Measurements from ENCODE around the gene MRPL27.

Gene MRPL27

DNA sequence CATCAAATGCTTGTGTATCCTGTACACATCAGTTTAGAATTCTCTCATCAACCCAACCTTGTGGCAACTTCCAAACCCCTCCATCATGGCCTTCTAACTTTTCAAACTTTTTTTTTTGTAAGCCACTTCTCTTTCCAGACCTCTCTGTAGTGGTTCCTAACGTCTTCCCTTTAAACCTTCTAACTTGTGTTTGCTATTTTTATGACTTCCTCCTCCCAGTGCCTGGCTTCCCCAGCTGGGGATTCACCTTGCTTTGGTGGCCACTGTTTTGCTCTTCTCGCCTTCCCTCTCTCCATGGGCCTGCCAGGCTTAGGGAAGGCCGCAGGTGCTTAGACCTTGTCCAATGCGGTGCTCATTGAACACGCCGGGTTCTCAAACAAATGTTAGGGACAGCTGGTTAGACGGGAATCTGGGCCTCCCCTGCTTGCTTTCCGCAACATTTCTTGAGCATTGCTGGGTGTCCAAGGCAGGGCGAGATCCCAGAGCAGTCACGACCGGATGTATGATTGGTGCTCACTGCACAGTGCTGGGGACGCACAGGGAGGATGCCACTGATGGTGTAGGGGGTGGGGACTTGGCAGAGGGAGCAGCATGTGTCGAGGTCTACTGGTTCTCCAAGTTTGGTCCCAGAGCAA lies 28.1 kb downstream of the MRPL27 start:
- no peak for DNase-seq

GRCh38 chr17:50339381-50339780 lies 33.6 kb downstream of the MRPL27 start:
- no peak for DNase-seq

DNA sequence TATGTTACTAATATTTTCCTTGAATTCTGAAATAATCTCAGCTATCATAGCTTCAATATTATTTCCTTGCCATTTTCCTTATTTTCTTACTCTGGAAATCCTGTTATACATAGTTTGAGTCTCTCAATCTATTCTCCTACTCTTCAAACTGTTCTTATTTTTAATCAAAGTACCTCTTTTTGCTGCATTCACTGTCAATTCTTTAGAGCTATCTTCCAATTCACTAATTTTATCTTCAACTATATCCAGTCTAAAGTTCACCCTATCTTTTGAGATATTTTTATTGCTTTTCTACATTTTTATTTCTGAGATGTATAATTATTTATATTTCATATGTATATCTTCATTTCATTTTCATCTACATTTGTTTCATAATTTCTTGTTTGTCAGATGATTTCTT lies 34.3 kb downstream of the MRPL27 start:
- DNase-seq: no peak

DNA sequence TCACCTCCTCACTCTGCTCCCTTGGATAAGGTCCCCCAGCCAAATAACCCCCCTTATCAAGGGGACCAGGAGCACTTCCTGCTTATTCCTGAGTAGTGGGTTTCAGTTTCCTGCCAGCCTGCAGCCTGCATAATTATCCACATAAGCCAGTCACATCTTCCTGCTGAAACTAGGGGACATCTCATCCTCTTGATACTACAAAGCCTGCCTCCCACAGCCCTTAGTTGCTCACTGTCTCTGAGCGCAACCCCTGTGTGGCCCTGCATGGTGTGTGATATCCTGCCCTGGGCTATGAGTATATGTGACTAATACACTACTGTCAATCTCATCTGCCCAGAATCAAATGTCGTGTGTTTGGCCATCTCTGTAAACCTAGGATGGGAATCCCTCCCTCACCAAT lies 35.0 kb downstream of the MRPL27 start:
- DNase-seq: no peak

- DNase-seq: peak in 1 of 2 experiments; percentile 16
Measured at GRCh38 chr17:50333291-50334057, 39.5 kb downstream of the MRPL27 start.

DNA sequence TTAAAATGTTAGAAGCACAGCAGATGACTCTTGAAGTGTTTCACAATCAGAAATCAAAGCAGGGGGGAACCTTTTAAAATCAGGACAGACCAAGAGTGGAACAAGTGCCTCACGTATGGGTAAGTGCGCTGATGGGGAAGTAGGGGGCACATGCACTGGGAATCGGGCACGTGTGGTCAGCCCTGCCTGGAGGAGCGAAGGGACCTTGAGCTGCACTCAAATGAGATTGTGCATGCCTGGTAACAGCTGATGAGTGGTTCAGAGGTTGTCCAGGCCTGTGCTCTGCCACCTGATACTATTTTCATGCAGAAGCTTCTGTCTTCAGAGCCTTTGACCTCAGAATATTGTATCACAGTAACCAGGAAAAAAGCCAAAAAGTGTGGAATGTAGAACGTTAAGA lies 40.8 kb downstream of the MRPL27 start:
- DNase-seq: no peak

- DNase-seq: no peak
Measured at GRCh38 chr17:50331085-50331791, 41.7 kb downstream of the MRPL27 start.

GRCh38 chr17:50330151-50330775 lies 42.7 kb downstream of the MRPL27 start:
- DNase-seq: no peak

GRCh38 chr17:50329716-50330115 lies 43.3 kb downstream of the MRPL27 start:
- no peak for DNase-seq

- no peak for DNase-seq
Measured at GRCh38 chr17:50328363-50329325, 44.3 kb downstream of the MRPL27 start.

GRCh38 chr17:50326831-50327364 lies 46.1 kb downstream of the MRPL27 start:
- DNase-seq: no peak

GRCh38 chr17:50325906-50326305 lies 47.1 kb downstream of the MRPL27 start:
- DNase-seq: no peak

- DNase-seq: no peak
Measured at GRCh38 chr17:50323060-50323459, 49.9 kb downstream of the MRPL27 start.

GRCh38 chr17:50322271-50322670 lies 50.7 kb downstream of the MRPL27 start:
- DNase-seq: no peak

DNA sequence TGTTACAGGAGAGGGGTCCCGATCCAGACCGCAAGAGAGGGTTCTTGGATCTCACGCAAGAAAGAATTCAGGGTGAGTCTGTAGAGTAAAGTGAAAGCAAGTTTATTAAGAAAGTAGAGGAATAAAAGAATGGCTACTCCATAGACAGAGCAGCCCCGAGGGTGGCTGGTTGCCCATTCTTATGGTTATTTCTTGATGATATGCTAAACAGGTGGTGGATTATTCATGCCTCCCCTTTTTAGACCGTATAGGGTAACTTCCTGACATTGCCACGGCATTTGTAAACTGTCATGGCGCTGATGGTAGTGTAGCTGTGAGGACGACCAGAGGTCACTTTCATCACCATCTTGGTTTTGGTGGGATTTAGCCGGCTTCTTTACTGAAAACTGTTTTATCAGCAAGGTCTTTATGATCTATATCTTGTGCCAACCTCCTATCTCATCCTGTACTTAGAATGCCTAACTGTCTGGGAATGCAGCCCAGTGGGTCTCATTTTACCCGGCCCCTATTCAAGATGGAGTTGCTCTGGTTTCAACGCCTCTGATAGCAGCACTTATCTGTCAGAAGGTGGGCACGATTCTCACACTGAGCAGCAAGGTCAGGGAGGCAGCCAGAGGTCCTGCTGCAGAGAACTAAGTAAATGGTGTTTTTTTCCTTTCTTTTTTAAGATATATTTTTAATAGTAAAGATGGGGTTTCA lies 53.5 kb downstream of the MRPL27 start:
- DNase-seq: no peak

DNA sequence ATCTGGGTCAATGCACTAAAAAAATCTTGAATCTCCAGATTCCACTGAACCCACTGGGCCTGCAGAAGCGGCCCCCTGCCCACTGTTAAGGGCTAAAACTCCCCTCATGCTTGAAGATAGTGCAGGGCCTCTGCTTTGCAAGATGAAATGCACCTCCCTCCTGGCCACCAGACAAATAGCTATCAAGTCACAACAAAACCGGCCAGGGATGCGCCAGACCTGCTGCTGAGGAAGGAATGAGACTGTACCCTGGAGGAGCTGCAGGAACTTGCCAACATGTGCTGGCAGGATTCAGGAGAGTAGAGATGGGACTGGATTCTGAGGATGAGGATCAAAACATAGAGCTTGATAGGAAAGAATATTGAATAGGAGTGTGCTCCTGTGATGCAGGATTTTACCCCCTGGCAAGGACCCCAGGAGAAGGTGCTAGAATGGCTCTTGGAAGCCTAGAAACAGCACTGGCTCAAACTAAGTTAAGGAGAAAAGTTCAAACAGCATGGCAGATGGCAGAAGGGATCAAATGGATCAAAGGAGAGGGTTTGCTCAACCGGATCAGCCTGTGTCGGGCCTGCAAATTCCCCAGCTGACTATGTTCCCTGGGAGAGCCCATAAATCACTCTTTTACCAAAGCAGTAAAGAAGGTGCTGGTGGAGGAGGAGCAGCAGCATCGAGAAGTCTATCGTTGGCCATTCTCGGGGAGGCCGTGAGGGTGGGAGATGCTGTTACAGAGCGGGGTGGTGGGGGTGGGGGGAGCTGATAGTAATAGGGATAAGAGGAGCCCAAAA lies 54.3 kb downstream of the MRPL27 start:
- DNase-seq: peak in 1 of 2 experiments; percentile 13
